GM18909 (cell line): ENCODE results near the gene CRYM.
A peak's percentile ranks its signal among the peaks of the same experiment; 100 is the strongest.
"Not testable (repeated sequence)": the region's sequence is repeated elsewhere in the genome, so short reads cannot be mapped to it uniquely, and the experiment has no call there.

Source experiments
- ATAC-seq: cut with Tn5 transposase; IDR thresholded peaks from one replicate; pipeline ENCODE4 v1.9.1; 2021; ENCODE audit warnings: mild to moderate bottlenecking; ENCODE audit not compliant: unreplicated experiment, poor library complexity

Gene CRYM

DNA sequence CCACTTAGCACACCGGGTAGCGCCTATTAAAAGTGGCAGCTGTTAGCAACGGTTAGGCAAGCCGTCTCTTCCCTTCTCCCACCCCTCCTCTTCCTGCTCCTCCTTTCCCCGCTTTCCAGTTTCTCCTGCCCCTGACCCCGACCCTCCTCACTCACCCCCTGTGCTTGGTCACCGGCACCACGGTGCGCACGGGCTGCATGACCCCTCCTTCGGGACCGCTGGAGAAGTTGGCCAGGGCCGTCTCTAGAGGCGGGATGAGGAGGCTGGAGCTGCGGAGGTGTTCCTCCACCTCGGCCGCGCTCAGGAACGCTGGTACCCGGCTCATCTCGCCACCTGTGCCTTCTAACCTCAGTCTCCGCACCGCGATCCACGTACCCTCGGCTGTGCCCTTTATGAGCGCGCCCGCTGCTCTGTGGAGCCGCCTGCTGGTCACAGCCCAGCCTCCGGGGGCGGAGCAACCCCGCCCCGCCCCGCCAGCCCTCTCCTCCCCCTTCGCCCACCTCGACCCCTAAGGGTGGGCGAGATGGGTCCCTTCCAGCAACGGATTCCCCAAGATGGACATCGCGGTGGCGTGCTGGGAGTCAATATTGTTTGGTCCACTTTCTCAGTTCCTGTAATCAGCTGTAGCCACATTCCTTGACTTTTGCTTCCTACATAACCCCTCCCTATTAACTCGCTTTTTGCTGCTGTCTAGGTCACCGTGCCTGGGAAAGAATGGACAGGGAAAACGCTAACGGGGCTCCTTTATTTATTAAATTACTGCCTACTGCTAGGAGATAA is at the start of gene CRYM:
CRYM (minus strand) TSS at position 364 of the 780 bp plus-strand sequence; CDS start at position 325, 39 bp downstream.
- peak; percentile 52 for ATAC-seq

DNA sequence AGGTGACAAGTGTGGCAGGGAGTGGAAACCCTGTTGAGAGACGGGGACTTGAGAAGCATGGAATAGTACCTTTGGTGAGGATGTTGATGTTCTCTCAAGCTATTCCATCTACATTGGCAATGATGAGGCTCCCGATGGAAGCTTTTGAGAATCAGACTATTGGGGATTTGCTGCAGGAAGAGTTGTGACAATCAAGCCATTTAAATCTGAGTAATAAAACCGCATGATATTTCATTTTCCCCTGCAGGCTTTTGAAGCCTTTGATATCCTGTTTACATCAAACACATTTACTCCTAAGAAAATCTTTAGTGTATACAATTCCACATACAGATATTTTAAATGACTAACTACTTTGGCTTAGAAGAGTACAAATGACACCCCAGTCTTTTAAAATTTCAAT is 49.0 kb upstream of the CRYM start:
- ATAC-seq, result no peak

DNA sequence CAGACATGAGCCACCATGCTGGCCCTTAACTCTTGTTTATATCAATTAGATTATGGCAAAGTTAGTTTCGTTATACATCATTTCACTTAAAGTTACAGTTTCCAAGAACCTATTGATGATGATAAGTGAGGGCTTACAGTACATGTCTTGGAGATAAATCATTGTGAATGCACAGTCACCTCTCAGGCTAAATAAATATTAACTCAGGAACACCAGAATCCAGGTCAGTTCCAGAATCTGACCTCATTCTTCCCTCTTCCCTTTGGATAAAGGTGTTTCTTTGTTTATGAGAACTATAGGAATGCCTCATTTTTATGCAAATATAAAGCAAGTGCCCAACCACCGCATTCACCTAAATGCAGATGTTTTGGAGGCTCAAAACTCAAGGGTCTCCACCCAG is 48.4 kb upstream of the CRYM start:
- ATAC-seq, result no peak

DNA sequence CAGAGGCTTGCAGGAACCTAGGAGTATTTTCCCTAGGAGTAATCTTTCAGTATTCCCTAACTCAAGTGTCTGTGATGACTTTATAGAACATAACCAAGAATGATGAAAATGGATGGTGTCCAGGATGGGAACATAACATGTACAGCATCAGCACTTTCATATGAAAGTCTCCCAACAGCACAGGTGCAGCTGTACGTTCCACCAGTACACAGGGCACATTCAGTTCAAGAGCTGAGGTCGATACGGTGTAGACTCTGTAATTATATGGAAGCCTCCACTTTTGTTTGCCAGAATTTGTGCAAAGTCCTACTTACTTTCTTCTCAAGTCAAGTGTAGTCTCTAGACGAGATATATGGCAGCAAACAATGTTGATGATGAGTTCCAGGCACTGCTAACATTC is 46.2 kb upstream of the CRYM start:
- ATAC-seq, result no peak

DNA sequence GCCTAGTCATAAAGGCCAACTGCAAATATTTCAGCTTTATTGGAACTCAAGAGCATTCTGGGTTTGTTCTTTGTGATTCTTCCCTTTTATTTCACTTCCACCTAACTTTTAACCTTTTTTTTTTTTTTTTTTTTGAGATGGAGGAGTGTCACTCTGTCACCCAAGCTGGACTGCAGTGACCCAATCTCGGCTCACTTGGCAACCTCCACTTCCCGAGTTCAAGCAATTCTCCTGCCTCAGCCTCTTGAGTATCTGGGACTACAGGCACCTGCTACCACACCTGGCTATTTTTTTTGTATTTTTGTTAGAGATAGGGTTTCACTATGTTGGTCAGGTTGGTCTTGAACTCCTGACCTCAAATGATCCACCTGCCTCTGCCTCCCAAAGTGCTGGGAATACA is 44.2 kb upstream of the CRYM start:
- not testable (repeated sequence) for ATAC-seq

DNA sequence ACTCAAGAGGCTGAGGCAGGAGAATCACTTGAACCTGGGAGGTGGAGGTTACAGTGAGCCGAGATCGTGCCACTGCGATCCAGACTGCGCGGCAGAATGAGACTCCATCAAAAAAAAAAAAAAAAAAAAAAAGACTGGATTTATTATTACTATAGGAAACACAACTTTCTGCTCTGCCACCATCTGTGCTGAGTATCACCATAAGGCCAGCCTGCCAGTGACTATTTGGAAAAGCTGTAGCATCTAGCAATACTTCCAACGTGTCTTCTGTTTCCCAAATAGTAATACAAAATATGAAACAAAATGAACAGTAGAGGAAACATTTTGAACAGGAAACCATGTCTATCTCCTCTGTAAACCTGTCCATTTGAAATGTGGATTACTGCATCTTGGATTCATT is 43.6 kb upstream of the CRYM start:
- no peak for ATAC-seq

DNA sequence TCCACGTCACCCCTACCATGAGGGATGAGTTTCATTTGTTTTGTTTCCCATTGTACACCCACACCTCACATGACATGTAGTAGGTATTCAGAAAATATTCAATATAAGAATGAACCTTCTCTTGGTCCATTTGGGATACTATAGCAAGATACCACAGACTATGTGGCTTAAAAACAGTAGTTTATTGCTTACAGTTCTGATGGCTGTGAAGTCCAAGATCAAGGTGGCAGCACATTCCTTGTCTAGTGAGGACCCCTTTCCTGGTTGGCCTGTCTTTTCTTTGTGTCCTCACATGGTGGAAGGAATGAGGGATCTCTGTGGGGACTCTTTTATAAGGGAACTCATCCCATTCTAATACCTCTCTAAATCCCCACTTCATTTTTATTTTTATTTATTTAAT is 36.2 kb upstream of the CRYM start:
- ATAC-seq, result no peak

DNA sequence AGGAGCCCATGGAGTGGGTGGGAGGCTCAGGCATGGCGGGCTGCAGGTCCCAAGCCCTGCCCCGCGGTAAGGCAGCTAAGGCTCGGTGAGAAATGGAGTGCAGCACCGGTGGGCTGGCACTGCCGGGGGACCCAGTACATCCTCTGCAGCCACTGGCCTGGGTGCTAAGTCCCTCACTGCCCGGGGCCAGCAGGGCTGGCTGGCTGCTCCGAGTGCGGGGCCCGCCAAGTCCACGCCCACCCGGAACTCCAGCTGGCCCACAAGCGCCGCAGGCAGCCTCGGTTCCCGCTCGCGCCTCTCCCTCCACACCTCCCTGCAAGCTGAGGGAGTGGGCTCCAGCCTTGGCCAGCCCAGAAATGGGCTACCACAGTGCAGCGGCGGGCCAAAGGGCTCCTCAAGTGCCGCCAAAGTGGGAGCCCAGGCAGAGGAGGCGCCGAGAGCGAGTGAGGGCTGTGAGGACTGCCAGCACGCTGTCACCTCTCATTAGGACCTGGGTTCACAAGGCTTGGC is 34.8 kb upstream of the CRYM start:
- ATAC-seq, result not testable (repeated sequence)

DNA sequence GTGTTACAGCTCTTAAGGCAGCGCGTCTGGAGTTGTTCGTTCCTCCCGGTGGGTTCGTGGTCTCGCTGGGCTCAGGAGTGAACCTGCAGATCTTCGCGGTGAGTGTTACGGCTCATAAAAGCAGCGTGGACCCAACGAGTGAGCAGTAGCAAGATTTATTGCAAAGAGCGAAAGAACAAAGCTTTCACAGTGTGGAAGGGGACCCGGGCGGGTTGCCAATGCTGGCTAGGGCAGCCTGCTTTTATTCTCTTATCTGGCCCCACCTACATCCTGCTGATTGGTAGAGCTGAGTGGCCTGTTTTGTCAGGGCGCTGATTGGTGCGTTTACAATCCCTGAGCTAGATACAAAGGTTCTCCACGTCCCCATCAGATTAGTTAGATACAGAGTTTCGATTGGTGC is 34.0 kb upstream of the CRYM start:
- ATAC-seq, result not testable (repeated sequence)

DNA sequence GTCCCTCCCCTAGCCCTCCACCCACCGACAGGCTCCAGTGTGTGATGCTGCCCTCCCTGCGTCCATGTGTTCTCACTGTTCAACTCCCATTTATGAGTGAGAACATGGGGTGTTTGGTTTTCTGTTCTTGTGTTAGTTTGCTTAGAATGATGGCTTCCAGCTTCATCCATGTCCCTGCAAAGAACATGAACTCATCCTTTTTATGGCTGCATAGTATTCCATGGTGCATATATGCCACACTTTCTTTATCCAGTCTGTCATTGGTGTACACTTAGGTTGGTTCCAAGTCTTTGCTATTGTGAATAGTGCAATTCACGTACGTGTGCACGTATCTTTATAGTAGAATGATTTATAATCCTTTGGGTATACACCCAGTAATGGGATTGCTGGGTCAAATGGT is 28.6 kb upstream of the CRYM start:
- not testable (repeated sequence) for ATAC-seq

DNA sequence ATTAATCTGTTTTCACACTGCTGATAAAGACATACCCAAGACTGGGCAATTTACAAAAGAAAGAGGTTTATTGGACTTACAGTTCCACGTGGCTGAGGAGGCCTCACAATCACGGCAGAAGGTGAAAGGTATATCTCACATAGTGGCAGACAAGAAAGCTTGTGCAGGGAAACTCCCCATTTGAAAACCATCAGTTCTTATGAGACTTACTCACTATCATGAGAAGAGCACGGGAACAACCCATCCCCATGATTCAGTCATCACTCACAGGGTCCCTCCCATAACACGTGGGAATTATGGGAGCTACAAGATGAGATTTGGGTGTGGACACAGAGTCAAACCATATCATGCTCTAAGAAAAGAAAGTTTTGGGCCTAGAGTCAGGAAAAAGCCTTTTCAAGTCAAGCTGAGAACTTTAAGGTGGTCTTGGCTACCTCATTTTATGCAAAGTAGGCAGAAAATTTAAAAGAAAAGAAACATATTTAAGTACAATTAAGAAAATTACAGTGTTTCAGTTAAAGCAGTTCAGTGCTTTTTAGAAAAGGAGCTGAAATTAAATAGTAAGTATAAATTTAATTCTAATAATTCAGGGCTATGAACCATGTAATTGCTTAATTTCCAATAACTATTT is 24.9 kb upstream of the CRYM start:
- ATAC-seq, result no peak

DNA sequence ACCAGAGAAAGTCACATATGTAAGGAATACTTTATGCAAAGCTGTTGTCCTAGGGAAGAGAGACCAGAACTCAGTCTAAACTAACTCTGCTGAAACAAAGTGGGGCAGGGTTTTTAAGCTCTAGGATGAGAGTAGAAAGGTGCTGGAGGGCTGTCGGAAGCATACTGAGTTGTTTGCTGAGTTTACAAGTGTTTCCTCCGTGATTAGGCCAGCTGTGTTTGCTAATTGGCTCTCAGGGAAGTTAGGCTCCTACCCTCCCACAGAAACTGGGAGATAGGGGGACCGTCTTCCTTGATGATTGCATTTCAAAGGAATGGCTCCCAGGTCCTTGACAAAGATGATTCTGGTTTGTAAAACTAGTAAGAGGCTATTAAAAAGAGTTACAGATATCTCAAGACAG is 24.4 kb upstream of the CRYM start:
- ATAC-seq, result no peak

DNA sequence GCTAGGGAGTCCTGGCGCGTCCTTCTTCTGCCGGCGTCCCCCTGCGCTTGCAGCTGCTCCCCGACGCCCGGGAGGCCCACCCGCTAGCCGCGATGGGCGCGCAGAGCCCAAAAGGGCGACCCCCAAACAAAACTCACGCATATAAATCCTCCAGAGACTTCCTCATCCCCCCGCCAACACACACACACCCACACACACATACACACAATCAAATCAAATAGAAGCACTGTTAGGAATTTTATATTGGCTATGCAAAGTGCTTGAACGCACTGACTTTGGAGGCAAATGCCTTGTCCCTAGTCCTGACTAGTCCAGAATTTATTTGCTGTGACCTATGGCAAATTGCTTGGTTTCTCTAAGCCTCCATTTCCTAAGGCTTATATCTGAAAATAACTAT is 23.8 kb upstream of the CRYM start:
- no peak for ATAC-seq

DNA sequence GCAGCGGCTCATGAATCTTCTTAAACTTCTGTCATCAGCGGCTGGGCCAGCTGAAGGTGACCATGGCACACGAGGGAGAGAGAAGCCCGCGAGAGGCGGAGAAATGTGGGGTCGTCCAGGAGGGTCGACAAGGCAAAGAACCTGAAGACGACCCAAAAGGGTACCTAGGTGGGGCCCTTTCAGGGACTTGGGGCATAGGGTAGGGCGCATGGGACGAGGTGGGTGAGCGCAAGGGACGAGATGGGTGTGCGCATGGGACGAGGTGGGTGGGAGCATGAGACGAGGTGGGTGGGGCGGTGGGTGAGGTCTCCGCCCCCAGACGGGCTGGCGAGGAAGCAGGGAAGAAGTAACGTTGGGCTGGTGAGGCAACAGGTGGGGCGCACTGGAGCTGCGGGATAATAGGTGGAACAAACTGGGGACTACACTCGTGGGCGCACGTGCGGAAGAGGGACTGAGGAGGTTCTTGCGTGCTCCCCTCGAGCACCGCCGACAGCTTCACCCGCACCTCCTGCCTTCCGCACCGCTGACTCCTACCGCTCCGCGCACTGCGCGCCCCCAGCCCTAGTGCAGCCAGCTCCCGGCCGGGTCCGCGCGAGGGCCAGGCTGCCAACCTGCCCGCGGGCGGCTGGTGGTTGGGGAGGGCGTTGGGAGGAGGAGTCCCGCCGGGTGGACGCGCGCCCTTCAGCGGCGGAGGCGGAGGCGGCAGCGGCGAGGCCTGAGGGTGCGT is 23.2 kb upstream of the CRYM start:
- peak; percentile 64 for ATAC-seq

DNA sequence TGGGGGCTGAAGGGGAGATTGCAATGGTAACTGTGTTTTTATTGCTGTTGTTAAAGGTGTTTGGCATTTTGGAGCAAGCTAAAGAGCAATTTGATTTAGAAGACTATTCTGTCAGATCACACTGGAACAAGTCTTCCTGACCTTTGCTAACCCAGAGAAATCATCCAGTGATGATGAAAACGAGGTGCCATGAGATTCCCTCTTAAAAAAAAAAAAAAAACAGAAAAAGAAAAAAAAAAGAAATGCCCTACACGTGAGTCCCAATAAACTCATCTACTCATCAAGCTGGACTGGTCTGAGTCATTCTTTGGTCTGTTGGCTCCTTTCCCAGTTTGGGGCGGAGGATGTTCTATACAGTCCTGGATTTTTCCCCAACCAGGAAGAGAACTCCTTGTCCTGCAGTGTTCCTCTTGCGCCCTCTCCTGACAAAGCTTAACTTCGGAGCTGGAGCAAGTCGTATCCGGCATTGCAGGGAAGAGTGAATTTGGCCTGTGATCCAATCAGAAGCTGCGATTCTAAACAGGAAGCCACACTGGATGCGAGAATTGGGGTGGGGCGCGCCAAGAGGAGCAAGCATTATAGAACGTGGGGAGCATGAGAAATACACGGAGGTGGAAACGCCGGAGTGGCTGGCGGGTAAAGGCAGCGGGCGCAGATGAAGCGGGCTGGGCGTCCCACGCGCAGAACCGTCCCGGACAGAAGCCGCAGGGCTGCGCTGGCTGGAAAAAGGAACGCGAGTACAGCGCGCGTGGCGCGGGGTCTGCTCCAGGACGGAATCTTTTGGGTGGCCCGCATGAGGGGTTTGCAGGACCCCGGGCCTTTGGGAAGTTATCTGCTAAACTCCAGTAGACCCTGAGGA is 22.4 kb upstream of the CRYM start:
- ATAC-seq, result peak; percentile 56

DNA sequence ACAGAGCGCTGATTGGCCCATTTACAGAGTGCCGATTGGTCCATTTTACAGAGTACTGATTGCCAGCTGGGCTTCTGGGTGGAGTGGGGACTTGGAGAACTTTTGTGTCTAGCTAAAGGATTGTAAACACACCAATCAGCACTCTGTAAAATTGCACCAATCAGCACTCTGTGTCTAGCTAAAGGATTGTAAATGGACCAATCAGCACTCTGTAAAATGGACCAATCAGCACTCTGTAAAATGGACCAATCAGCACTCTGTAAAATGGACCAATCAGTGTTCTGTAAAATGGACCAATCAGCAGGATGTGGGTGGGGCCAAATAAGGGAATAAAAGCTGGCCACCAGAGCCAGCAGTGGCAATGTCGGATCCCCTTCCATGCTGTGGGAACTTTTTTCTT is 11.7 kb upstream of the CRYM start:
- not testable (repeated sequence) for ATAC-seq

DNA sequence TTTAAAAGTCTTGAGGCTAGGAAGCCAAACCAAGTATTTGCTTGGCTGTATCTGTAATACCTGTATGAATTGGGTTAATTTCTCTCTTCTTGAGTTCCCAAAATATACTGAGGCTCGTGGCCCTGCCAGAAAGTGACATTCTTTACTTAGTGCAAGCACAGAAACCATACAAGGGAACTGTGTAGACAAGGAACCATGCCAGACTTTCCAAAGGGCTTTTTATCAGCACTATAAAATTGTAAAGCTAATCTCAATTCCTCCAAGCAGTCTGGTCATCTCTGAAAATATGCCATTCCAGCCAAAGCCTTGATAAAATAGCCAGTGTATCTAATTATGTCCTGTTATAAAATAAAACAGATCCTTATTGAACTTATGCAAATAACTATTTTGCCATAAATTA is 7.2 kb upstream of the CRYM start:
- no peak for ATAC-seq

DNA sequence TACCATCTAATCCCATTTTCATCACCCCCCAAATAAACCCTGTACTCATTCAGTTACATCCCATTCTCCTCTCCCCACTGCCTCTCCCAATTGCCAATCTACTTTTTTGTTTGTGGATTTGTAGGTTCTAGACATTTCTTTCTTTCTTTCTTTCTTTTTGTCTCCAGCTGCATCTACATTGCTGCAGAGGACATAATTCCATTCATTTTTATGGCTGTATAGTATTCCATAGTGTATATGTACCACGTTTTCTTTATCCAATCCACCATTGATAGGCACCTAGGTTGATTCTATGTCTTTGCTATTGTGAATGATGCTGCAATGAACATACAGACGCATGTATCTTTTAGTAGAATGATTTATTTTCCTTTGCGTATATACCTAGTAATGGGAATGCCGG is 6.3 kb upstream of the CRYM start:
- no peak for ATAC-seq

DNA sequence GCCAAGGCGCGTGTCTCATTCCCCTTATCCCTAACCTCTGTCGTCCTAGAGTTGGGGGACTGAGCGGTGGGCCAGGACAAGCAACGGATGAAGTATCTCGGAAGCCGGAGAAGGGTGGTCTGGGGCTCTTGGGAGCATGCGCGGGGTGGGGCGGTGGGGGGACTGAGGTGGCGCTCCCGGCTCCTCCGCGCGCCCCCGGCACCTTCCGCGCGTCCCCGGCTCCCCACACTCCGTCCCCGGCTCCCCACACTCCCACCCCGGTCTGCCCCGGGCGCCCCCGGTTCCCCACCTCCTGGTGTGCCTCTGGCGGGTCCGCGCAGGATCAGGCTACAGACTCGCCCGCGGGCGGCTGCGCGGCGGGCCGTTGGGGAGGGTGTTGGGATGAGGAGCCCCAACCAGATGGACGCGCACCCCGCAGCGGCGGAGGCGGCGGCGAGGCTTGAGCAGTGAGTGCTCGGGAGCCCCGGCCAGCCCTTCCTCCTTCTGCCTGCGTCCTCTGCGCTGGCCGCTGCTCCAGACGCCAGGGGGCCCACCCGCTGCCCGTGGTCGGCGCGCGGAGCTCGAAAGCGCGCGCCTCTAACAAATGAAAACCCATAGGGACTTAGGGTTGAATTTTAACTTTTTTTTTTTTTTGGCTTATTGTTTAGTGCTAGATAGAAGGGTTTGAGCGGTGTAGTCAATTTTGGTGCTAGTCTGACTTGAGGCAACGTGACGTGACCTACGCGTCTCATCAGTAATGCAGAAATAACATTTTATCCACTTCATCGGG is 5.6 kb upstream of the CRYM start:
- ATAC-seq, result no peak
